Vagina (tissue), 2 donors: Measurements from ENCODE around the gene LCN1. TPM values are rescaled to one million over a fixed set of nuclear protein-coding genes. Genes with fewer than 3 reads are reported as not detected.
A peak's percentile ranks its signal among the peaks of the same experiment; 100 is the strongest.

Experiments
- DNase-seq, 2 donors: peaks; one replicate each; pipeline ENCODE4 v3.0.0-alpha.2; 2017; ENCODE audit errors: extremely low spot score in 2 of 2
- H3K27ac ChIP-seq: fragments of 200-600 bp; sonication (generic); one replicate; pipeline ENCODE4 v1.5.1; 2019
- H3K27me3 ChIP-seq: fragments of 200-600 bp; sonication (generic); one replicate; pipeline ENCODE4 v1.5.1; 2019
- H3K36me3 ChIP-seq, 2 donors: fragments of 200-600 bp; sonication (generic); one replicate each; pipeline ENCODE4 v1.5.1; 2017 to 2019
- H3K4me1 ChIP-seq: fragments of 200-600 bp; sonication (generic); one replicate; pipeline ENCODE4 v1.5.1; 2019
- H3K4me3 ChIP-seq, 2 donors: fragments of 200-600 bp; sonication (generic); 1 replicate in 1 of 2; 2 replicates in 1 of 2; pipeline ENCODE4 v1.5.1; 2016 to 2019
- H3K9me3 ChIP-seq: fragments of 200-600 bp; sonication (generic); one replicate; pipeline ENCODE4 v1.5.1; 2019
- POLR2A ChIP-seq, 2 donors: fragments of 450-650 bp; IDR thresholded peaks; one replicate each; pipeline ENCODE4 v1.6.1; 2017; ENCODE audit warnings: antibody characterized with exemption in 2 of 2, mild to moderate bottlenecking in 2 of 2, moderate library complexity in 2 of 2
- POLR2AphosphoS5 ChIP-seq, 2 donors: sonication (generic); formaldehyde crosslinking; IDR thresholded peaks; one replicate each; pipeline ENCODE4 v1.9.0; 2017; ENCODE audit warnings: antibody characterized with exemption in 2 of 2, mild to moderate bottlenecking in 2 of 2, low read depth in 1 of 2; ENCODE audit not compliant: insufficient read depth in 1 of 2
- intact Hi-C: fragments of 100-400 bp; cut with DNase I; formaldehyde crosslinking; loops from one replicate; pipeline ENCODE4 v1.15.1; 2023
- total RNA-seq: library from RNA; depleted of rRNA; stranded (reverse); fragments of >200 nt; gene quantifications from one replicate; pipeline ENCODE4 v1.2.3, GENCODE V29; 2016
- TF ChIP-seq, protein P1 (sequence below), 3 experiments: fragments of 450-650 bp in 2 of 3; fragments of 200-600 bp in 1 of 3; sonication (generic) in 1 of 3; IDR thresholded peaks; one replicate each; pipeline ENCODE4 v1.5.1; 2017 to 2019; ENCODE audit warnings: antibody characterized with exemption in 3 of 3, mild to moderate bottlenecking in 2 of 3, moderate library complexity in 2 of 3

Gene LCN1
- total RNA-seq, 1 donor from 2014 or later = not detected

GRCh38 chr9:135502873-135503321, 18.3 kb upstream of the LCN1 start:
- DNase-seq = no peak

GRCh38 chr9:135503371-135504261, 17.6 kb upstream of the LCN1 start:
- intact Hi-C loops = no loop called here
- no peak for DNase-seq
- Histone ChIP-seq H3K27me3 (no peaks in the 10 kb centered on the region), H3K4me1 (peaks cover 24% of the 10 kb centered on the region), H3K36me3 (peaks cover 0 to 24% of the 10 kb centered on the region in 2 donors), H3K4me3 (no peak overlapping the region), H3K27ac (no peak overlapping the region), H3K9me3 (no peaks in the 10 kb centered on the region)
- TF ChIP-seq POLR2AphosphoS5 (IDR thresholded peaks at IDR 0.05; ENCODE audit: insufficient read depth in 1 of 2, low read depth in 1 of 2) (no peak), POLR2A (IDR thresholded peaks at IDR 0.05) (no peak)

More at GRCh38 chr9:135502873-135503321, 18.3 kb upstream of the LCN1 start:
- intact Hi-C loops = no loop called here
- Histone ChIP-seq H3K27me3 (no peaks in the 10 kb centered on the region), H3K9me3 (no peaks in the 10 kb centered on the region), H3K4me3 (no peak overlapping the region), H3K27ac (no peak overlapping the region), H3K4me1 (peaks cover 24% of the 10 kb centered on the region), H3K36me3 (peaks cover 0 to 24% of the 10 kb centered on the region in 2 donors)
- TF ChIP-seq POLR2AphosphoS5 (IDR thresholded peaks at IDR 0.05; ENCODE audit: insufficient read depth in 1 of 2, low read depth in 1 of 2) = no peak
- TF ChIP-seq, protein P1, sequence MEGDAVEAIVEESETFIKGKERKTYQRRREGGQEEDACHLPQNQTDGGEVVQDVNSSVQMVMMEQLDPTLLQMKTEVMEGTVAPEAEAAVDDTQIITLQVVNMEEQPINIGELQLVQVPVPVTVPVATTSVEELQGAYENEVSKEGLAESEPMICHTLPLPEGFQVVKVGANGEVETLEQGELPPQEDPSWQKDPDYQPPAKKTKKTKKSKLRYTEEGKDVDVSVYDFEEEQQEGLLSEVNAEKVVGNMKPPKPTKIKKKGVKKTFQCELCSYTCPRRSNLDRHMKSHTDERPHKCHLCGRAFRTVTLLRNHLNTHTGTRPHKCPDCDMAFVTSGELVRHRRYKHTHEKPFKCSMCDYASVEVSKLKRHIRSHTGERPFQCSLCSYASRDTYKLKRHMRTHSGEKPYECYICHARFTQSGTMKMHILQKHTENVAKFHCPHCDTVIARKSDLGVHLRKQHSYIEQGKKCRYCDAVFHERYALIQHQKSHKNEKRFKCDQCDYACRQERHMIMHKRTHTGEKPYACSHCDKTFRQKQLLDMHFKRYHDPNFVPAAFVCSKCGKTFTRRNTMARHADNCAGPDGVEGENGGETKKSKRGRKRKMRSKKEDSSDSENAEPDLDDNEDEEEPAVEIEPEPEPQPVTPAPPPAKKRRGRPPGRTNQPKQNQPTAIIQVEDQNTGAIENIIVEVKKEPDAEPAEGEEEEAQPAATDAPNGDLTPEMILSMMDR (IDR thresholded peaks at IDR 0.05) = no peak
- TF ChIP-seq POLR2A (IDR thresholded peaks at IDR 0.05) = no peak

GRCh38 chr9:135504262-135505243, 16.7 kb upstream of the LCN1 start:
- no peak for TF ChIP-seq POLR2A (IDR thresholded peaks at IDR 0.05)
- TF ChIP-seq, protein P1 (IDR thresholded peaks at IDR 0.05) = peak in 1 of 3 experiments; percentile 32
- peaks cover 0 to 24% of the 10 kb centered on the region in 2 donors for H3K36me3 ChIP-seq
- H3K27ac ChIP-seq = no peak overlapping the region
- intact Hi-C loops = no loop called here
- H3K4me1 ChIP-seq = peaks cover 16% of the 10 kb centered on the region
- no peaks in the 10 kb centered on the region for H3K9me3 ChIP-seq
- no peaks in the 10 kb centered on the region for H3K27me3 ChIP-seq
- no peak overlapping the region for H3K4me3 ChIP-seq
- no peak for DNase-seq

DNA sequence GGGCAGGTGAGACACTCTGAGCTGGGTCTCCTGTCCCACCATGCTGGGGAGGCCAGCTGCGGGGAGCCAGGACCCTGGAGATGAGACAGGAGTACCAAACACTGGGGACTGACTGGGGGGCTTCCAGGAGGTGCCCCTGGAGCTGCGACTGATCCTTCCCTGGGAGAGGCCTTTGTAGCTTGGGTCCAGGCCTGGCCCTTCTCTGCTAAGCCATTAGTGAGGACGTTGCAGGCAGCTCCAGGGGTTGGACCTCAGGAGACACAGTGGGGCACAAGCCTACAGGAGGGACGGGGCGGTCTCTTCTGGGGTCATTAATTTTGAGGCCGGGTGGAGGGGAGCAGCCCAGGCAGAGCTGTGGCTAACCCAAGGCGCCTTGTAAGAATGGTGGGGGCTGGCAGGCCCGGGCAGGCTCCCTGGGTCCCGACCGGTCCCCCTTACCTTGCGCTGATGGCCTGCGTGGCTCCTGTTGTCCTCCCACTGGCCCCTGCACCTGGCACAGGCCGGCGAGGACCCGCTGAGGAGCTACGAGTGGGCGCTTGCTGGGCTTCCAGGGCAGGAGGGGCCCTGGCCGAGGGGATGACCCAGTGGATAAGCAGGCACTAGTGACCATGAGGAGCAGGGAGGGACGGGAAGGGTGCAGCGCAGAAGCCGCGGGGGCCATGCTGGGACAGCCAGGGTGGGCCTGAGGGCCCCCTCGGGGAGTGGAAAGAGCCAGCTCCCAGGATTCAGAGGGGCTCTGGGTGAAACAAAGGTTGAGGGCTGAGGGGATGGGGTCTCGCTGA, 15.6 kb upstream of the LCN1 start:
- TF ChIP-seq POLR2AphosphoS5 (IDR thresholded peaks at IDR 0.05; ENCODE audit: insufficient read depth in 1 of 2, low read depth in 1 of 2) = no peak
- no peak for TF ChIP-seq POLR2A (IDR thresholded peaks at IDR 0.05)
- TF ChIP-seq, protein P1 (IDR thresholded peaks at IDR 0.05) = no peak
- H3K4me3 ChIP-seq = no peak overlapping the region
- DNase-seq = no peak
- H3K36me3 ChIP-seq = peaks cover 0 to 24% of the 10 kb centered on the region in 2 donors
- no peaks in the 10 kb centered on the region for H3K9me3 ChIP-seq
- no peaks in the 10 kb centered on the region for H3K27me3 ChIP-seq
- intact Hi-C loops = no loop called here
- no peak overlapping the region for H3K27ac ChIP-seq
- H3K4me1 ChIP-seq = peaks cover 15% of the 10 kb centered on the region
